Trophoblast cell (in vitro differentiated cells and primary cell): Measurements from ENCODE around the gene ZBTB11.

ENCODE experiments used
- DNase-seq, 2 donors: peaks; one replicate each; pipeline ENCODE4 v3.0.0-alpha.2; 2016
- H2AFZ ChIP-seq: 2 replicates; pipeline ENCODE4 v1.6.1; 2013; ENCODE audit warnings: low read length, moderate library complexity, mild to moderate bottlenecking; ENCODE audit not compliant: insufficient read depth, poor library complexity
- H2AK5ac ChIP-seq: 2 replicates; pipeline ENCODE4 v1.6.1; 2013; ENCODE audit warnings: mild to moderate bottlenecking, low read length
- H2BK120ac ChIP-seq: 2 replicates; pipeline ENCODE4 v1.6.1; 2013; ENCODE audit warnings: low read length, mild to moderate bottlenecking, moderate library complexity; ENCODE audit not compliant: insufficient read depth, poor library complexity
- H2BK12ac ChIP-seq: 2 replicates; pipeline ENCODE4 v1.6.1; 2013; ENCODE audit warnings: mild to moderate bottlenecking, low read length, moderate library complexity
- H2BK5ac ChIP-seq: 2 replicates; pipeline ENCODE4 v1.6.1; 2013; ENCODE audit warnings: low read length, low read depth, moderate library complexity, mild to moderate bottlenecking; ENCODE audit not compliant: poor library complexity
- H3K14ac ChIP-seq: 2 replicates; pipeline ENCODE4 v1.6.1; 2013; ENCODE audit warnings: mild to moderate bottlenecking, low read length
- H3K18ac ChIP-seq: 2 replicates; pipeline ENCODE4 v1.6.1; 2013; ENCODE audit warnings: mild to moderate bottlenecking, low read length
- H3K23ac ChIP-seq: 2 replicates; pipeline ENCODE4 v1.6.1; 2013; ENCODE audit warnings: low read length
- H3K27ac ChIP-seq: 2 replicates; pipeline ENCODE4 v1.5.1; 2013; ENCODE audit warnings: low read depth, mild to moderate bottlenecking, inconsistent platforms, low read length, moderate library complexity
- H3K27me3 ChIP-seq: 2 replicates; pipeline ENCODE4 v1.6.1; 2013; ENCODE audit warnings: inconsistent platforms, mild to moderate bottlenecking, low read length, moderate library complexity; ENCODE audit not compliant: insufficient read depth
- H3K36me3 ChIP-seq, 2 experiments: 1 replicate in 1 of 2; 2 replicates in 1 of 2; pipeline ENCODE4 v1.6.1; 2013; ENCODE audit warnings: low read length in 2 of 2, mild to moderate bottlenecking in 2 of 2, moderate library complexity in 1 of 2; ENCODE audit not compliant: insufficient read depth in 2 of 2, control insufficient read depth in 1 of 2
- H3K4ac ChIP-seq: 2 replicates; pipeline ENCODE4 v1.6.1; 2013; ENCODE audit warnings: low read depth, mild to moderate bottlenecking, low read length, moderate library complexity
- H3K4me1 ChIP-seq, 2 experiments: 1 replicate in 1 of 2; 2 replicates in 1 of 2; pipeline ENCODE4 v1.6.1; 2013; ENCODE audit warnings: low read length in 2 of 2, mild to moderate bottlenecking in 2 of 2, moderate library complexity in 1 of 2; ENCODE audit not compliant: insufficient read depth in 2 of 2, control insufficient read depth in 1 of 2
- H3K4me2 ChIP-seq: 2 replicates; pipeline ENCODE4 v1.6.1; 2013; ENCODE audit warnings: inconsistent platforms, mild to moderate bottlenecking, low read length, moderate library complexity
- H3K4me3 ChIP-seq: 2 replicates; pipeline ENCODE4 v1.5.1; 2013; ENCODE audit warnings: mild to moderate bottlenecking, low read depth, low read length, inconsistent platforms
- H3K79me1 ChIP-seq: one replicate; pipeline ENCODE4 v1.6.1; 2013; ENCODE audit warnings: low read length
- H3K79me2 ChIP-seq: 2 replicates; pipeline ENCODE4 v1.6.1; 2013; ENCODE audit warnings: low read length, mild to moderate bottlenecking; ENCODE audit not compliant: control insufficient read depth, insufficient read depth, poor library complexity
- H3K9ac ChIP-seq: 2 replicates; pipeline ENCODE4 v1.6.1; 2013; ENCODE audit warnings: mild to moderate bottlenecking, low read length
- H3K9me3 ChIP-seq: 2 replicates; pipeline ENCODE4 v1.6.1; 2013; ENCODE audit warnings: low read depth, mild to moderate bottlenecking, control low read depth, inconsistent platforms, low read length; ENCODE audit not compliant: insufficient read depth
- H4K12ac ChIP-seq: 2 replicates; pipeline ENCODE4 v1.6.1; 2013; ENCODE audit warnings: low read depth, mild to moderate bottlenecking, low read length, moderate library complexity
- H4K8ac ChIP-seq: 2 replicates; pipeline ENCODE4 v1.6.1; 2013; ENCODE audit warnings: low read depth, mild to moderate bottlenecking, low read length, moderate library complexity
- H4K91ac ChIP-seq: one replicate; pipeline ENCODE4 v1.6.1; 2013; ENCODE audit warnings: low read depth, mild to moderate bottlenecking, low read length, moderate library complexity
- WGBS: extraction: QIAGEN DNeasy Blood & Tissue Kit; methylation state at CpG from one replicate; pipeline ENCODE4 v1.1.7; 2013; ENCODE audit warnings: missing lambda C conversion rate; ENCODE audit not compliant: insufficient read length, insufficient coverage; ENCODE audit errors: extremely low coverage; 5-methylcytosine and 5-hydroxymethylcytosine counted together

The ZBTB11 gene

DNA sequence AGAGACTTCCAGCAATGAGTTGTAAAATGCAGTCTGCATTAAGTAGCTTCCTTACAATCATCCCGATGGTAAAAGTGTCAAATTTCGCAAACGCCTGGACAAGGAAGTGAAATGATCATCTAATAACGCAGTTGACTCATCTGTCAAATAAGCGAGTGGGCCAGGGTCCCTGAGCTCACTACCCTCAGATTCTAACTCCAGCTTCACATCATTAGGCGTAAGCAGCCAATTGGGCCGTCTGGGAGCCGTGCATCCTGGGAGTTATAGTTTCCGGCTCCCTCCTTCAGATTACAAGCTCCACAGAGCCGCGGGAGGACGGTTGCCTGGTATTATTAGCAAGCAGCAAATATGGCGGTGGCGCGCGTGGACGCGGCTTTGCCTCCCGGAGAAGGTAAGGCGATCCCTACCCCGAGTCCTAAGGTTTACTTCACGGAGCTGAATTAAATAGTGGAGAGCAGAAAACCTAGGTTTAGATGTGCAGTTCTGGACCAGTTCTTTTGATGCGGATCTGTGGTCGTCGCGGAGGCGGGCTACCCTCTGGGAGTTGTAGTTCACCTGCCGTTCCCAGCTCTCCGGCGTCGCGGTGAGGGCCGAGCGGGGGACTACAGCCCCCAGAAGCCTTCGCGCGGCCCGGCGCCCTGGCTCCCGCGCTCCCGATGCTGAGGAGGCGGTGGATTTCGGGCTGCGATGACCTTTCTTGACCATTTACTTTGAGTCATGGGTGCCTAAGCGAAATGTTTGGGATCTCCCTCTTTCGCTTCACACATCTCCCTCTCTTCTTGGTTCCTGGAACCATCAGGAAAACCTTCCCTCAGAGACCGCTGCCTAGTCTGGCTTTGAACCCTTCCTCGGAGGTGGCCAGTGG is 47.6 kb upstream of the ZBTB11 start, which contains the start of gene CEP97:
CEP97 (plus strand) TSS at position 286 of the 865 bp plus-strand sequence; CDS start at position 349, 63 bp downstream.
- Histone ChIP-seq H4K12ac (peak within 1 kb of the TSS; percentile 86), H3K27me3 (no peaks in the 10 kb centered on the region), H3K27ac (no peak within 1 kb of the TSS), H4K91ac (peak within 1 kb of the TSS; percentile 65), H3K18ac (peak within 1 kb of the TSS; percentile 74), H3K23ac (no peak within 1 kb of the TSS), H3K9me3 (no peaks in the 10 kb centered on the region), H2BK120ac (peak within 1 kb of the TSS; percentile 33), H3K4ac (peak within 1 kb of the TSS; percentile 65), H3K4me1 (no peaks in the 10 kb centered on the region), H4K8ac (peak within 1 kb of the TSS; percentile 95), H3K79me2 (peaks cover 5% of the 10 kb centered on the region), H2BK5ac (peak within 1 kb of the TSS; percentile 64), H3K79me1 (no peaks in the 10 kb centered on the region), H3K36me3 (peaks cover 4 to 6% of the 10 kb centered on the region in 2 experiments), H2AK5ac (peak within 1 kb of the TSS; percentile 53), H2BK12ac (no peak within 1 kb of the TSS), H3K4me2 (peak within 1 kb of the TSS; percentile 85), H3K14ac (peak within 1 kb of the TSS; percentile 61), H3K9ac (peak within 1 kb of the TSS; percentile 15), H3K4me3 (peak within 1 kb of the TSS; percentile 85), H2AFZ (peak within 1 kb of the TSS; percentile 93)
- WGBS, result no CpG with 5 or more reads among the region's 49 CpGs
- peak; percentile 94 to 95 for DNase-seq

DNA sequence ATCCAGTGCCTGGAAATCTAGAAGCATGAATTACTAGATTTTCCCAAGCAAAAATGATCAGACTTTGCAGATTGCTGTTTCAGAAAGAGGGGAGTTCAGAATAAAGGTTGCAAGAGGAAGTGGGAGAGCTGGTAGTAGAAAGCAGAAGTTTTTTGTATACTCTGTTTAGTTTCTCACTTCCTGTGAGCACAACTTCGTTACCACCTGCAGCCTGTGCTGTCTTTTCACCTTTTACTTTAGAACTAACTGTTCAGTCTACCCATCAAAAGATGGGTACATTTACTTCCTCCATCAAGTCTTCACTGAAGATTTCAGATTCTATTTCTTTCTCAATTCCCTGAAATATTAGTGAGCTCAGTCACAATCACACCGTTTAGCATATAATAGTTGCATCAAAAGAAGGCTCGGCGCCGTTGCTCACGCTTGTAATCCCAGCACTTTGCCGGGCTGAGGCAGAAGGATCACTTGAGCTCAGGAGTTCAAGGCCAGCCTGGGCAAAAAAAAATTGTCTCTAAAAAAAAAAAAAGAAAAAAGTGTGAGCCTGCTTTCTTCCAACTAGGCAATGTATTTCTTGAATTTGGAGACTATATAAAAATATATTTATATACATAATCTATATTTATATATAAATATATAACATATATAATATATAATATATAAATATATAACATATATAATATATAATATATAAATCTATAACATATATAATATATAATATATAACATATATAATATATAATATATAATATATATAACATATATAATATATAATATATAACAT is 45.7 kb upstream of the ZBTB11 start:
- H3K18ac ChIP-seq, result no peak overlapping the region
- no peak overlapping the region for H2BK12ac ChIP-seq
- no peak overlapping the region for H3K4me2 ChIP-seq
- no peak overlapping the region for H3K4ac ChIP-seq
- H2BK120ac ChIP-seq, result no peak overlapping the region
- H2BK5ac ChIP-seq, result no peak overlapping the region
- H3K9ac ChIP-seq, result no peak overlapping the region
- DNase-seq, result no peak
- H3K79me1 ChIP-seq, result no peaks in the 10 kb centered on the region
- H4K91ac ChIP-seq, result no peak overlapping the region
- H3K4me1 ChIP-seq, result no peaks in the 10 kb centered on the region
- H3K23ac ChIP-seq, result no peak overlapping the region
- no peak overlapping the region for H3K14ac ChIP-seq
- no peak overlapping the region for H2AK5ac ChIP-seq
- H3K27me3 ChIP-seq, result no peaks in the 10 kb centered on the region
- no peak overlapping the region for H3K27ac ChIP-seq
- H3K9me3 ChIP-seq, result no peaks in the 10 kb centered on the region
- H4K8ac ChIP-seq, result no peak overlapping the region
- H4K12ac ChIP-seq, result no peak overlapping the region
- peaks cover 0 to 1% of the 10 kb centered on the region in 2 experiments for H3K36me3 ChIP-seq
- H3K79me2 ChIP-seq, result peaks cover 5% of the 10 kb centered on the region
- no peak overlapping the region for H2AFZ ChIP-seq
- WGBS, result no CpG with 5 or more reads among the region's 7 CpGs
- H3K4me3 ChIP-seq, result no peak overlapping the region

DNA sequence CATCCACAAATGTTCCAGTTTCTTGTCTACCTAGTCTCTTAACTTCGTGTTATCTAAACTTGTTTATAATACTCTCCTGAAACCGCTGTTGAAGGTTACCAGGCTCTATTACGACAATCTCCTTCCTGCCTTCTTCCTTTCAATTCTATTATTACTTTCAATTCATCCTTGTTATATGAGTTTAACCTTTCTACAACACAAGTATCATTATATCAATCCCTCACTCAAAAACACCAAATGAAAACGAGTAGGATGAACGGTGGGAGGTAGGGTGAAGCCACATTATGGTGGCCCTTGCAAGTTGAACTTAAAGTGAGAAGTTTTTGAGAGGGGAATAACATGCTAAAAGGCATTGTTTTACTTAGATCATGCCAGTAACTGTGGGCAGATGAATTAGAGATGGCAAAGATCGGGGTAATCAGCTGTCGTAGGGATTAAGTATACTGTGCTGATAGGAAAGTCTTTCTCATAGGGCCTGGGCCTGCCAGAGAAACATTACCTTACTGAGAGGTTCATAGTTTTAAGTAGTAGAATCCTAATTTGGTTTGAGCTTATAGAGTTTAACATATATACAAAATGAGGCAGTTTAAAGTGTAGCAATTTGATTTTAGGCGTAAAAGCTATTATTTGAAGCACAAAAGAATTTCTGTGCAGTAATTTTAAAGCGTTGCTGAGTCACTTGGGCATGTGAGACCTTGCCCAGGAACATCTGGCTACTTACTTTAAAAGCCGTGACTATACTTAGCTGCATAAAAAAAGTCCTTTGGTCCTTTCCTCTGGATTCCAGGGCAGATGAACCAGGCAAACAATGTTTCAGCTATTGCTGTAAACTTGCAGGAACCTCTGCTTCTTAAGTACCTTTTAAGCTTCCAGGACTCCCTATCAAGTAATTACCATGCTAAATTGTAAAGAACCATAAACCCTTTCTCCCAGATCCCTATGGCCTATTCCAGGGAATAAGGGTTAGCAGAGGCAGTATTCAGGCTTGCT is 44.2 kb upstream of the ZBTB11 start:
- Histone ChIP-seq H2AK5ac (no peak overlapping the region), H3K4ac (no peak overlapping the region), H2AFZ (no peak overlapping the region), H3K4me3 (no peak overlapping the region), H3K79me1 (no peaks in the 10 kb centered on the region), H3K9me3 (no peaks in the 10 kb centered on the region), H2BK120ac (no peak overlapping the region), H3K27ac (no peak overlapping the region), H2BK12ac (no peak overlapping the region), H4K8ac (no peak overlapping the region), H3K23ac (no peak overlapping the region), H3K9ac (no peak overlapping the region), H3K18ac (no peak overlapping the region), H3K4me2 (no peak overlapping the region), H3K27me3 (no peaks in the 10 kb centered on the region), H3K79me2 (peaks cover 5% of the 10 kb centered on the region), H2BK5ac (no peak overlapping the region), H4K91ac (no peak overlapping the region), H3K36me3 (no peaks in the 10 kb centered on the region), H4K12ac (no peak overlapping the region), H3K4me1 (no peaks in the 10 kb centered on the region), H3K14ac (no peak overlapping the region)
- DNase-seq, result no peak
- no CpG with 5 or more reads among the region's 10 CpGs for WGBS
